Gastroesophageal sphincter (tissue), 4 donors: ENCODE measurements around the gene ERF. TPM values are rescaled to one million over a fixed set of nuclear protein-coding genes. Genes with fewer than 3 reads are reported as not detected.

Source experiments
- ATAC-seq: fragments of 150-250 bp; one replicate; pipeline ENCODE4 v1.9.1; 2016; ENCODE audit warnings: mild to moderate bottlenecking, moderate library complexity
- H3K27ac ChIP-seq, 4 donors: fragments of 200-600 bp; sonication (generic) in 3 of 4; 1 replicate in 3 of 4; 2 replicates in 1 of 4; pipeline ENCODE4 v1.5.1; 2016 to 2019
- H3K27me3 ChIP-seq: fragments of 200-600 bp; sonication (generic); one replicate; pipeline ENCODE4 v1.5.1; 2019
- H3K36me3 ChIP-seq, 2 donors: fragments of 200-600 bp; sonication (generic); one replicate each; pipeline ENCODE4 v1.5.1; 2019; ENCODE audit warnings: control low read depth in 1 of 2
- H3K4me1 ChIP-seq, 3 donors: fragments of 200-600 bp; sonication (generic); 1 replicate in 2 of 3; 2 replicates in 1 of 3; pipeline ENCODE4 v1.5.1; 2016 to 2019; ENCODE audit warnings: control low read depth in 2 of 3
- H3K4me3 ChIP-seq, 2 donors: fragments of 200-600 bp; sonication (generic); one replicate each; pipeline ENCODE4 v1.5.1; 2019; ENCODE audit warnings: mild to moderate bottlenecking in 1 of 2, moderate library complexity in 1 of 2
- H3K9me3 ChIP-seq, 3 donors: fragments of 200-600 bp; sonication (generic); one replicate each; pipeline ENCODE4 v1.5.1; 2017 to 2019; ENCODE audit warnings: control low read depth in 2 of 3
- EP300 ChIP-seq: sonication (generic); formaldehyde crosslinking; IDR thresholded peaks from one replicate; pipeline ENCODE4 v1.6.1; 2017; ENCODE audit warnings: antibody characterized with exemption, mild to moderate bottlenecking
- POLR2A ChIP-seq, 2 donors: fragments of 450-650 bp; IDR thresholded peaks; one replicate each; pipeline ENCODE4 v1.6.1; 2017; ENCODE audit warnings: antibody characterized with exemption in 2 of 2, mild to moderate bottlenecking in 2 of 2, moderate library complexity in 1 of 2
- POLR2AphosphoS5 ChIP-seq: sonication (generic); formaldehyde crosslinking; IDR thresholded peaks from one replicate; pipeline ENCODE4 v1.6.1; 2017; ENCODE audit warnings: antibody characterized with exemption
- WGBS, 2 donors: methylation state at CpG; one replicate each; pipeline ENCODE4 v1.1.5; 2018; ENCODE audit warnings: low coverage in 1 of 2; 5-methylcytosine and 5-hydroxymethylcytosine counted together
- total RNA-seq, 4 donors: library from RNA; depleted of rRNA; stranded (reverse); fragments of >200 nt; gene quantifications; one replicate each; pipeline ENCODE4 v1.1.0, GENCODE V29; 2016
- TF ChIP-seq, protein P1 (sequence below), 4 experiments: fragments of 200-600 bp in 2 of 4; fragments of 450-650 bp in 2 of 4; sonication (generic) in 1 of 4; IDR thresholded peaks; one replicate each; pipeline ENCODE4 v1.5.1; 2017 to 2019; ENCODE audit warnings: antibody characterized with exemption in 4 of 4, mild to moderate bottlenecking in 2 of 4, moderate library complexity in 2 of 4

ERF gene
- total RNA-seq, 4 donors from 2014 or later, result 28.4 to 46.4 (median 39.9) TPM

- TF ChIP-seq POLR2A (IDR thresholded peaks at IDR 0.05) (no peak), EP300 (no peak), POLR2AphosphoS5 (no peak)
- TF ChIP-seq, protein P1, sequence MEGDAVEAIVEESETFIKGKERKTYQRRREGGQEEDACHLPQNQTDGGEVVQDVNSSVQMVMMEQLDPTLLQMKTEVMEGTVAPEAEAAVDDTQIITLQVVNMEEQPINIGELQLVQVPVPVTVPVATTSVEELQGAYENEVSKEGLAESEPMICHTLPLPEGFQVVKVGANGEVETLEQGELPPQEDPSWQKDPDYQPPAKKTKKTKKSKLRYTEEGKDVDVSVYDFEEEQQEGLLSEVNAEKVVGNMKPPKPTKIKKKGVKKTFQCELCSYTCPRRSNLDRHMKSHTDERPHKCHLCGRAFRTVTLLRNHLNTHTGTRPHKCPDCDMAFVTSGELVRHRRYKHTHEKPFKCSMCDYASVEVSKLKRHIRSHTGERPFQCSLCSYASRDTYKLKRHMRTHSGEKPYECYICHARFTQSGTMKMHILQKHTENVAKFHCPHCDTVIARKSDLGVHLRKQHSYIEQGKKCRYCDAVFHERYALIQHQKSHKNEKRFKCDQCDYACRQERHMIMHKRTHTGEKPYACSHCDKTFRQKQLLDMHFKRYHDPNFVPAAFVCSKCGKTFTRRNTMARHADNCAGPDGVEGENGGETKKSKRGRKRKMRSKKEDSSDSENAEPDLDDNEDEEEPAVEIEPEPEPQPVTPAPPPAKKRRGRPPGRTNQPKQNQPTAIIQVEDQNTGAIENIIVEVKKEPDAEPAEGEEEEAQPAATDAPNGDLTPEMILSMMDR (IDR thresholded peaks at IDR 0.05), result no peak
- WGBS, 2 donors, result 25 to 30% methylated on average over 2 to 3 of the region's 4 CpGs
- H3K4me3 ChIP-seq, result peak overlapping the region in 1 of 2 donors; percentile 68
- H3K27ac ChIP-seq, result peak overlapping the region; percentile 91 to 99 (median 98)
- ATAC-seq, result no peak
- peaks cover 0 to 12% of the 10 kb centered on the region in 2 donors for H3K36me3 ChIP-seq
- no peaks in the 10 kb centered on the region for H3K9me3 ChIP-seq
- H3K27me3 ChIP-seq, result no peaks in the 10 kb centered on the region
- peaks cover 0 to 84% (median 62%) of the 10 kb centered on the region in 3 donors for H3K4me1 ChIP-seq
These were observed 27.9 kb upstream of the ERF start for GRCh38 chr19:42282819-42283187.

- Histone ChIP-seq H3K9me3 (no peaks in the 10 kb centered on the region), H3K4me3 (peak overlapping the region in 1 of 2 donors; percentile 93), H3K4me1 (peaks cover 0 to 88% (median 67%) of the 10 kb centered on the region in 3 donors), H3K27me3 (no peaks in the 10 kb centered on the region), H3K36me3 (peaks cover 0 to 5% of the 10 kb centered on the region in 2 donors), H3K27ac (peak overlapping the region; percentile 91 to 99 (median 98))
- TF ChIP-seq POLR2A (IDR thresholded peaks at IDR 0.05), result no peak
- TF ChIP-seq, protein P1 (IDR thresholded peaks at IDR 0.05), result no peak
- TF ChIP-seq POLR2AphosphoS5, result no peak
- TF ChIP-seq EP300, result no peak
- WGBS, 2 donors, result 10 to 13% methylated on average over 1 to 3 of the region's 7 CpGs
- ATAC-seq, result no peak
These were observed 27.2 kb upstream of the ERF start for GRCh38 chr19:42281827-42282762.

GRCh38 chr19:42281146-42281826, 26.4 kb upstream of the ERF start:
- no peak for ATAC-seq
- peaks cover 0 to 88% (median 68%) of the 10 kb centered on the region in 3 donors for H3K4me1 ChIP-seq
- no peaks in the 10 kb centered on the region for H3K27me3 ChIP-seq
- H3K27ac ChIP-seq, result peak overlapping the region; percentile 91 to 99 (median 98)
- no peaks in the 10 kb centered on the region for H3K9me3 ChIP-seq
- H3K4me3 ChIP-seq, result peak overlapping the region; percentile 52 to 93
- no CpG with 5 or more reads among the region's 25 CpGs for WGBS, 2 donors
- no peak for TF ChIP-seq EP300
- TF ChIP-seq POLR2AphosphoS5, result no peak
- TF ChIP-seq, protein P1 (IDR thresholded peaks at IDR 0.05), result no peak
- no peak for TF ChIP-seq POLR2A (IDR thresholded peaks at IDR 0.05)
- H3K36me3 ChIP-seq, result no peaks in the 10 kb centered on the region

GRCh38 chr19:42280815-42281145, 25.9 kb upstream of the ERF start:
- Histone ChIP-seq H3K36me3 (peaks cover 0 to 2% of the 10 kb centered on the region in 2 donors), H3K9me3 (no peaks in the 10 kb centered on the region), H3K4me3 (peak overlapping the region; percentile 52 to 93), H3K4me1 (peaks cover 0 to 88% (median 63%) of the 10 kb centered on the region in 3 donors), H3K27ac (peak overlapping the region; percentile 91 to 99 (median 98)), H3K27me3 (no peaks in the 10 kb centered on the region)
- WGBS, 2 donors, result 0% methylated on average over 1 to 3 of the region's 20 CpGs
- peak; percentile 9 for ATAC-seq
- TF ChIP-seq, protein P1 (IDR thresholded peaks at IDR 0.05), result no peak
- TF ChIP-seq EP300, result no peak
- no peak for TF ChIP-seq POLR2A (IDR thresholded peaks at IDR 0.05)
- no peak for TF ChIP-seq POLR2AphosphoS5
